Lower leg skin (tissue), 4 donors: ENCODE data around the gene RTN4RL1. TPM values are rescaled to one million over a fixed set of nuclear protein-coding genes. Genes with fewer than 3 reads are reported as not detected.

Experiments
- DNase-seq, 2 donors: peaks; one replicate each; pipeline ENCODE4 v3.0.0-alpha.2; 2019; ENCODE audit warnings: low spot score in 2 of 2
- H3K4me3 ChIP-seq: fragments of 200-600 bp; sonication (generic); 2 replicates; pipeline ENCODE4 v1.5.1; 2017; ENCODE audit warnings: mild to moderate bottlenecking, low read depth; ENCODE audit not compliant: poor library complexity, severe bottlenecking
- CTCF ChIP-seq, 3 donors: fragments of 450-650 bp; IDR thresholded peaks; one replicate each; pipeline ENCODE4 v1.5.1; 2016; ENCODE audit warnings: antibody characterized with exemption in 3 of 3, mild to moderate bottlenecking in 3 of 3, moderate library complexity in 2 of 3
- POLR2A ChIP-seq, 2 donors: fragments of 450-650 bp; IDR thresholded peaks; one replicate each; pipeline ENCODE4 v1.6.1; 2016 to 2017; ENCODE audit warnings: antibody characterized with exemption in 2 of 2, mild to moderate bottlenecking in 1 of 2, moderate library complexity in 1 of 2
- WGBS, 2 donors: methylation state at CpG; one replicate each; pipeline ENCODE4 v1.1.5; 2018; 5-methylcytosine and 5-hydroxymethylcytosine counted together
- intact Hi-C: fragments of 100-400 bp; cut with DNase I; formaldehyde crosslinking; loops from one replicate; pipeline ENCODE4 v1.15.0; 2023; ENCODE audit warnings: low total_unique reads
- total RNA-seq, 4 donors: library from RNA; depleted of rRNA; stranded (reverse); fragments of >200 nt; gene quantifications; one replicate each; pipeline ENCODE4 v1.1.0, GENCODE V29; 2016

RTN4RL1 gene
- total RNA-seq, 4 donors from 2014 or later, result 19.1 to 31.5 (median 27.6) TPM

- TF ChIP-seq CTCF (IDR thresholded peaks at IDR 0.05) (no peak), POLR2A (IDR thresholded peaks at IDR 0.05) (no peak)
- DNase-seq, result no peak
- intact Hi-C loops, result no loop called here
- no peak overlapping the region for H3K4me3 ChIP-seq
- 73 to 84% methylated on average over 14 to 21 of the region's 21 CpGs for WGBS, 2 donors
Observed at GRCh38 chr17:1965556-1966273, 59.4 kb downstream of the RTN4RL1 start.

- DNase-seq, result no peak
- no peak overlapping the region for H3K4me3 ChIP-seq
- no peak for TF ChIP-seq CTCF (IDR thresholded peaks at IDR 0.05)
- no peak for TF ChIP-seq POLR2A (IDR thresholded peaks at IDR 0.05)
- intact Hi-C loops, result no loop called here
- 86 to 91% methylated on average over 6 to 7 of the region's 7 CpGs for WGBS, 2 donors
Observed at GRCh38 chr17:1963250-1963649, 61.9 kb downstream of the RTN4RL1 start.

- intact Hi-C loops, result no loop called here
- no peak for TF ChIP-seq CTCF (IDR thresholded peaks at IDR 0.05)
- TF ChIP-seq POLR2A (IDR thresholded peaks at IDR 0.05), result no peak
- no peak for DNase-seq
- WGBS, 2 donors, result 81 to 82% methylated on average over 14 of the region's 14 CpGs
- H3K4me3 ChIP-seq, result no peak overlapping the region
Observed at GRCh38 chr17:1961189-1961588, 63.9 kb downstream of the RTN4RL1 start.

- no peak overlapping the region for H3K4me3 ChIP-seq
- DNase-seq, result no peak
- intact Hi-C loops, result no loop called here
- TF ChIP-seq CTCF (IDR thresholded peaks at IDR 0.05) (no peak), POLR2A (IDR thresholded peaks at IDR 0.05) (no peak)
- 61 to 70% methylated on average over 8 of the region's 8 CpGs for WGBS, 2 donors
Observed at GRCh38 chr17:1960545-1960912, 64.6 kb downstream of the RTN4RL1 start.

GRCh38 chr17:1959871-1960544 lies 65.1 kb downstream of the RTN4RL1 start:
- no peak for DNase-seq
- TF ChIP-seq POLR2A (IDR thresholded peaks at IDR 0.05), result no peak
- TF ChIP-seq CTCF (IDR thresholded peaks at IDR 0.05), result no peak
- intact Hi-C loops, result no loop called here
- no peak overlapping the region for H3K4me3 ChIP-seq
- WGBS, 2 donors, result 68 to 79% methylated on average over 18 of the region's 18 CpGs
